GM21723 (cell line): ENCODE data around the gene FAM184B.

ENCODE experiments used
- ATAC-seq: cut with Tn5 transposase; IDR thresholded peaks from one replicate; pipeline ENCODE4 v1.9.1; 2021; ENCODE audit warnings: mild to moderate bottlenecking, moderate library complexity; ENCODE audit not compliant: unreplicated experiment

The FAM184B gene

DNA sequence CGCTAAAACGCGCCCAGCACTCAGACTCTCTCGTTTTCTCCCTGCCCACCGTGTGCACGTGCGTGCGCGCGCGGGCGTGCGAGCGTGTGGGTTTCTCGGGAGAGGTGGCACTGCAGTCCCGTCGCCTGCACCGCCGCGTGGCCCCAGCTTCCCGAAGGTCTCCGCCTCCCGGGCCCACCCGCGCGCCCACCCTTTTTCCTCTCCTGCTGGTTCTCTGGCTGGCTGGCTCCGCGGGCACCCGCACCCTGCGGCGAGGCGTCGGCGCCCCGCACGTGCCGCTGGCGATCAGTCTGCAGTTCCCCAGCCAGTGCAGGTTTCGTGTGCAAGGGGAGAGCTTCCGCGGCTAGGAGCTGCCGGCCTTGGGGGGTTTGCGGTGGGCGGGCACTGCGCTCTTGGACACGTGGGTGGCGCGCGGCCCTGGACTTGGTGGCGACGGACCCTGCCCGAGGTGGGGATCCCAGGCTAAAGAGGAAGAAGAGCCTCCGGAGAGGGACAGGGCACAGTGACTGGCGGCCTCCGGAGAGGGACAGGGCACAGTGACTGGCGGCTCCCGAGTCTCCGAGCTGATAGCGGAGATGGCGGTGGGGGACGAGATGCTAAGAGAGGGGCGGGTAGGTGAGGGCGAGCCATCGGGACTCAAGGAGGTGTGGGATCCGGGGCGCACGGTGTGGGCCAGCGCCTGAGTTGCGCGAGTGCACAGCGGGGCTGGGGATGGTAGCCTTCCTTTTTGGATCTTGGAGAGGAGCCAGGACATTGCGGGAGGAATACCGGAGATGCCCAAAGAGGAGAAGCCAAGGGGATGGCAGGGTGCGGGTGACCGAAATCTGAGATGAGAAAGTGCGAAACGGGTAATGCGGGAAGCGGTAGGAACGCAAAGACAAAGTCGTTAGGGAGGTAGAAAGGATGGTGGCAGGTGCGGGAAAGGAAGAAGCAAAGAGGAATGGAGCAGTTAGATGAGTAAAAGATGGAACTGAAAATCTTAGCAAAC, at the start of gene FAM184B:
FAM184B (minus strand) TSS at position 322 of the 988 bp plus-strand sequence. CDS start 322 bp downstream, outside the sequence.
- ATAC-seq: no peak

DNA sequence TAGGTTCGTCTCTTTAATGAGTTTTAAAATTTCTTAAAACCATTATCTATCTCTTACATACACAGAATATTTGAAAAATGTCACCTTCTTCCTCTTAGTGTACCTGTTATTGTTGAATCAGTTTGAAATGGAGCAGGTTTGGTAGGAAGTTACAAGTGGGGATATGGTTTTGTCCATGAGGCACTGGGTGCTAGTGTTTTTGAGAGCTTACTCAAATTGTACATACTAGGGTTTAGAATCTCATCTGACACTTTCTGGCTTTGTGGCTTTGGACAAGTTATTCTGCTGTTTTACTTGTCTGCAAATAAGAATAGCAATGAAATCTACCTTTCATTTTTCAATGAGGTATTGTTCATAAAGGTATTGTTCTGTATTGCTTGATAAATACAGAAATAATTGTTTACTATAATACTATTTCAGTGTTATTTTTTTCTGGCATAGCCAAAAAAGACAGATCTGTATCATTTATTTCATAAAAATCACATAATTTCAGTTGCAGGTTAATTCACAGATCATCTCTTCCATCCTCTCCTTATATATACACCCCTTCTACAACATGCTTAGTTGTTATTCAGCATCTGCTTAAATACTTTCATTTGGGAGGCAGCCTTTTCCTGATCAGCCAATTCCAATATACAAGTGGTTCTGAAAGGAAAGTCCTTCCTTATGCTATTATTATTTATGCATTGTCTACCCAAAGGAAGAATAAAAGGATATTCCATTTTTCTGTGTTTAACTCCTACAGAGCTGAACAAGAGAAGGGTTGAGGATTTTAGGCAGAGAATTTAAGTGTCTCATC, 42.6 kb upstream of the FAM184B start:
- no peak for ATAC-seq

DNA sequence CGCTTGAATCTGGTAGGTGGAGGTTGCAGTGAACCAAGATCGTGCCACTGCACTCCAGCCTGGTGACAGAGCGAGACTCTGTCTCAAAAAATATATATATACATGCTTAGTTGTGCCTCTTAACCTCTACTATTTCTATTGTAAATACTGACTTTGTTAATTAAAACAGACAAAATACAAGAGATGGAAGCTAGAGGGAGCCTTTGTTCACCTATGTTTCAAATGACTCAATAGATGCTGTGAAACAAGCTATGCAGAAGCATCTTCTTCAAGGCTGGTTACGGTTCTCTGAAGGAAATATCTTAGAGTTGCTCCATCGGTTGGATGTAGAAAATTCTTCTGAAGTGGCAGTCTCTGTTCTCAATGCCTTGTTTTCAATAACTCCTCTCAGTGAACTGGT, 35.6 kb upstream of the FAM184B start:
- ATAC-seq: peak; percentile 85

DNA sequence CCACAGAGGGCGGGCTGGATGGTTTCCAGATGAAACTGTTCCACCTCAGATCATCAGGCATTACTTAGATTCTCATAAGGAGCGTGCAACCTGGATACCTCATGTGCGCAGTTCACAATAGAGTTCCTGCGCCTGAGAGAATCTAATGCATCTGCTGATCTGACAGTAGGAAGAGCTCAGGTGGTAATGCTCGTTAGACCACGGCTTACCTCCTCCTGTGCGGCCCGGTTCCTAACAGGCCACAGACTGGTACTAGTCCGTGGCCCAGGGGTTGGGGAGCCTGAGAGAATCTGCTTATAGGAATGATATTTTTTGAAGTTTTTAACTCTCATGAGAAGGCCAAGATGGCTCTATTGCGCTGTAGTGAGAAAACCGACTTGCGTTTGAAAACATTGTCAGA, 34.7 kb upstream of the FAM184B start:
- ATAC-seq: no peak

DNA sequence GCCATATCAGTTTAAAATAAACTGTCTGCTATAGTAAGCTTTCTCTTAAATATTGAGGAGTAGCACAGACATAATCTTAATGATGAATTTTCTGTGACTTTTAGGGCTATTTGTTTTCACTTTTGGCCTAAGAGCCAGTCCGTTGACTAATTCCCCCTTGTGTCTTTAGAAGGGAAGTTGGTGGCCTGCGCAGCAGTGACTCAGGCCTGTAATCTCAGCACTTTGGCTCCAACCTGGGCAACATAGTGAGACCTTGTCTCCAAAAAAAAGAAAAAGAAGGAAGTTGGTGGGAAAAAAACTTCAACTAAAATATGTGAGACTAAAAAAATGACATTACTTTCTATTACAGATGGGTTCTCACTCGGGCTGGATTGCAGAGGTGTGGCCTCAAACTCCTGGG, 32.7 kb upstream of the FAM184B start:
- ATAC-seq: no peak

DNA sequence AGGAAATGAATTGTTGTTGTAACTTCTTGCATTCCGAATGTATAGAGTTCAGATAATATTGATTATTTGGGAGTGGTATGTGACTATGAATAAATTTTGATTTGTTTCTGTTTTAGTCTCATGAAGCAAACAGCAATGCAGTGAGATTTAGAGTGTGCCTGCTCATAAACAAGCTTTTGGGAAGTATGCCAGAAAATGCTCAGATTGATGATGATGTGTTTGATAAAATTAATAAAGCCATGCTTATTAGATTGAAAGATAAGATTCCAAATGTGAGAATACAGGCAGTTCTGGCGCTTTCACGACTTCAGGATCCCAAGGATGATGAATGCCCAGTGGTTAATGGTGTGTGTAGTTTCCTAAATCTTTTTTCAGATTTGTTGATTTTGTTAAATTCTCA, 31.4 kb upstream of the FAM184B start:
- no peak for ATAC-seq

DNA sequence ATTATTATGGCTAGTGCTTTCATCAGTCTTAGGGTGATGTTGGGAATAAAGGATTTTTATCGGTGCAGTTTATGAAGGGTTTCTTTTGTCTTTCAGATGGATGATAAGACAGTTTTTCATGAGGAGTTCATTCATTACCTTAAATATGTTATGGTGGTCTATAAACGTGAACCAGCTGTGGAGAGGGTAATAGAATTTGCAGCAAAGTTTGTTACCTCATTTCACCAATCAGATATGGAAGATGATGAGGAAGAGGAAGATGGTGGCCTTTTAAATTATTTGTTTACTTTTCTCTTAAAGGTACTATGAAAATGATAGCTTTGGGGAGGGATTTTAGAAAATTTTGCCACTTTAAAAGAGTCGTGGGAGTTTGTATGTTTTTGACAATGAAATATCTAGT, 30.7 kb upstream of the FAM184B start:
- no peak for ATAC-seq

DNA sequence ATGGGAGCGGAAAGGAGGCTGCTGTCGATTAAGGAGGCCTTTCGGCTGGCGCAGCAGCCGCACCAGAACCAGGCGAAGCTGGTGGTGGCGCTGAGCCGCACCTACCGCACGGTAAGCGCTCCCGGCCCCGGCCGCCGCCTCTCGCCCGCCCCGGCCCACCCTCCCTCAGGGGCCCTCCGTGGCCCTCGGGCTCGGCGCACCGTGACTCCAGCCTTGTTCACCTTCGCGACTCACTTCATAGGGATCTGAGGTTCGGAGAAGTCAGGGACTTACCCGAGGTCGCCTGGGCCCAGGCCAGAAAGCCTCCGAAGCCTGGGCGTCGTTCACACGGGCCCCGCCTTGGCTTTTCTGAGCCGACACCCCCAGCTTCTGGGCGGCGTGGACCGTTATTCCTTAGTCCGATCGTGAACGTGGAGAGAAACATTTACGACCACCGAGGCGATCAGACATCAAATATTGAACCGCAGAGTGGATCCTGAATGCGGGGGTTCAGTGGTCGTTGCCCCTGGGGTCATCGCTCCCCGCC, 29.7 kb upstream of the FAM184B start:
- ATAC-seq: peak; percentile 34

DNA sequence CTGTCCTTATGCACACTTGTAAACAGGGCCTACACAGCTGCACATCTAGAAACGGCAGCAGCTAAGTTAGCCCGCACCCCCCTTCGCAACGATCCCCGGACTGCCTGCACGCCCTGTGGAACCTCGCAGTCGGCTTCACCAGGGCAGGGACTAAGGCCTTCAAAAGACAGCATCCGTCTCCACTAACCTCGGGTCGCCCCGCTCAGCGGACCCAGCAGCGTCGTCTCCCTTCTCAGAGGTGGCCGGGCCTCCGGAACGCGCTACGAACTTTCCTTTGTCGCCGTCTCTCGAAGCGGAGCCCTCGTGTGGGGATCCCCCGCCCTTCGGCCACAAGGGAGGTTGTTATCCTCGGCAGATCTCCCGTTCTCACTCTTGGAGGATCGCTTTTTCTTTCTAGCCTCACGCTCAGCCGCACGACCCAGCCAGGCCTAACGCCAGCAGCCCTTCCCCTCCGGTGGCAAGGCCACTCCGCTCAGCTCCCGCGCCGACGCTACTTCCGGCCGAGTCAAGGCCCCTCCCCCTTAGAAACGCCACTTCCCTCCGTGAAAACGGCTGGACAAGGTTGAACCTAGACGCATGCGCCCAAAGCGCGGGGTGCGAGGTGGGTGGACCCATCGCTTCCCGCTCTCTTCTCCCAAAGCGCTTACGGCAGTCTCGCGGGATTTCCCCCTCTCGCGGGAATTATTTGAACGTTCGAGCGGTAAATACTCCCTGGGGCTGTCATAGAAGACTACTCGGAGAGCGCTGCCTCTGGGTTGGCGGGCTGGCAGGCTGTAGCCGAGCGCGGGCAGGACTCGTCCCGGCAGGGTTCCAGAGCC, 29.0 kb upstream of the FAM184B start, which contains the start of the genes DCAF16 and NCAPG:
DCAF16 (minus strand) TSS at position 498 of the 818 bp plus-strand sequence. CDS start 6,616 bp downstream, outside the sequence.
NCAPG (plus strand) TSS at position 720 of the 818 bp plus-strand sequence. CDS start 99 bp downstream, outside the sequence.
- peak; percentile 88 for ATAC-seq

DNA sequence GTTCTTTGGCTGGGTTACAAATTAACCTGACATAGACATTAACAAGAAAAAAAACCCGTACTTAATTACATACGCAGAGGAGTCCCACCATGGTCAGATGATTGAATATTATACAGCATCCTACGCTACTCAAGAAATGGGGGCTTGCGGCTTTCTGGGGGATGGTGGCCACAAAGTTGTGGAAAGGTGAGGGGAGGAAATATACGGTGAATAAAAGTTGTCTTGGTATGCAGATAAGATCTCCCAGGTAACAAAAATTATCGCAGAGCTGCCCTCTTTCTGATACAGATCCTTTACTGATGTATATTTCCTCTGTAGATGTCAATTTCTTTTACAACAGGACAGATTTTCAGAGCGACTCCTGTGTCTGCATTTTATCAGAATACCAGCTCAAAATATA, 28.2 kb upstream of the FAM184B start:
- ATAC-seq: no peak

DNA sequence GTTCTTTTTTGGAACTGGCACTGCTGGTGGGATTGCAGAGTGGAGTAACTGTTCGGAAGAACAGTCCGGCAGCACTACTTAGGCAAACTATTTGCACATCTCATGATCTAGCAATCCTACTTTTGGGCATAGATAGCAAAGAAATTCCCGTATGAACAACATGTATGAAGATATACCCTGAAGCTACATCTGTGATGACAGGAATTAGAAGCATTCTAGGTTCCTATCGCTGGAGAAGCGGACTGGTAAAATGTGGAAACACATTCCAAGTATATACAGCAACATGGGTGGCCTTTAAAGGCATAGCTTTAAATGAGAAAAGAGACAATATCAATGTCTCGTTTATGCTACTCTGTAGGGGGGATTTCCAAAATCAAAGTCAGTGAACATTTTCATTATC, 26.0 kb upstream of the FAM184B start:
- ATAC-seq: no peak

DNA sequence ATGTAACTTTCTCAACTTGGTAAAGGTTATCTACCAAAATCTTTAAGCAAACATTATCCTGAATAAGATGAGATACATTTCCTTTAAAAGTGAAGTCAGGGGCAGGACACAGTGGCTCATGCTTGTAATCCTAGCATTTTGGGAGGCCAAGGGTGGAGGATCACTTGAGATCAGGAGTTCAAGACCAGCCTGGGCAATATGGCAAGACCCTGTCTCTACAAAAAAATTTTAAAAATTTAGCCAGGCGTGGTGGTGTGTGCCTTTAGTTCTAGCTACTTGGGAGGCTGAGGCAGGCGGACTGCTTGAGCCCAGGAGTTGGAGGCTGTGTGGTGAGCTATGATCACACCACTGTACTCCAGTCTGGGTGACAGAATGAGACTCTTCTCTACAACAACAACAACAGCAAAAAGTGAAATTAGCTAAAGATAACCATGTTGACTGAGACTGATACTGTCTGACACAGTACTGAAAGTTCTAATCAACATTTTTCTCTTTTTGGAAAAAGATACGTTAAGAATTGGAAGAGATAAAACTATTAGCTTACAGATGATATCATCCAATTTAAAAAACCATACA, 24.2 kb upstream of the FAM184B start:
- ATAC-seq: no peak

DNA sequence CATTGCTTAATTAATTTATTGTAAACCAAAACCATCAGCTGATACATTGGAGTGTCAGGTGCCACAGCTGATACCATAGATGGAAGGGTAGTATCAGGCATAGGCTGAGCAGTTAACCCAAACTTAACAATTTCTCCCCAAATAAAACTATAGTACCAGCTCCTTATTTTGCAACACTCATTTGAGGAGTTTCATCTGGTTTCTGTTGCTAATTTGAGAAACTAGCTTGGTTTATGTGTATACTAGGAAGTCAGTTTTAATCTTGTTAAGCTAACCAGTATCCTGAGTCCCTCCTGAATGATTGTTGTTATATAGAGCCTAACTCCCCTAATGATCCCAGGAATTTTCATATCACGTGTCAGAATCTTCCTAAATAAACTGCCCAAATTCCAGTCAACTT, 16.4 kb upstream of the FAM184B start:
- no peak for ATAC-seq

DNA sequence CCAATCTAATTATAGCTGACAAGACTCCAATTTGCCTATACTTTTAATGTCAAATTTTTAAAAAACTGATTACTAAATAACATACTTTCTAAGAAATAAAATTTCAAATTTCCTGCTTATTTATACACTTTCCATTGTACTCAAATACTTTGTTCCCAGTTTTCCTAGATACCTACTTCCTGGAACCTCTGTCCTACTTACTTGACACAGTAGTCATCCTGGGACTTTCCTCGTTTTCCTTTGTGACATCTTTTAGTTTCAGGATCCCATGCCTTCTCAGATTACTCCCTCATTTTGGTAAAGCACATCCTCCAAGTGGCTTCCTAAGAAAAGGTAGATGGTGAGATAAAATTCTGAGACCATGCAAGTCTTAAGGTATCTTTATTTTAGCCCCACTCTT, 13.3 kb upstream of the FAM184B start:
- ATAC-seq: no peak

DNA sequence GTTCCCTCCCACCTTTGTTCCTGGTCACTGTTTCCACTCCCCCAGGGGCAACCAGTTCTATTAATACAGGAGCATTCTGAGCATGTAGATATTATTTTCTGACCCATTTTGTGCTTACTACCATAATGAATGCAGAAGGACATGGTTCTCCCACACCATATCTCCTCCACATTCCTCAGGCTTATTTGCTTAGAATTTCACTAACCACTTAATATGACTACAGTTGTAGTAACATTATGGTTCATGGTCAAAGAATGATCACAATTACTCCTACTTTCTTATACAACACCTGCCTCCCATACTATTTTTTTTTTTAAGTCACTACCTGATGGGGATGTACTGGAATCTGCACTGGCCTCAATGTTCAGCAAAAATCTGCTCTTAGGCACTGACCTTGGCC, 7.5 kb upstream of the FAM184B start:
- no peak for ATAC-seq

DNA sequence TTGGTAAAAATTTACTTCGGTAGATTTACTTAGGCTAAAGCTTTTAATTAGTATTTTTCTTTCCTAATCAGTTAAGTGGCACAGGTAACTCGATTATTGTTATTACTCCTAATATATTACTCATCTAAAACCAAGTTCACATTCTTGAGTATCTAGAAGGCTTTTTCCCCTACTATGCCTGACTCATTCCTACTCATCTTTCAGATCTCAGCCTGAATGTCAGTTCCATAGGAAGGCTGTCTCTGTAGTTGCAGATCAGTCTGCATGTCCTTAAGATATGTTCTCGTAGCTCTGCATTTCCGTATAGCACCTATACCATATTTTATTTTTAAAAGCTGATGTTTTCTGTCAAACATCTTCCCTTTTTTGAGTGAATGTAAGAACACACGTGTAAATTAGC, 5.9 kb upstream of the FAM184B start:
- no peak for ATAC-seq

DNA sequence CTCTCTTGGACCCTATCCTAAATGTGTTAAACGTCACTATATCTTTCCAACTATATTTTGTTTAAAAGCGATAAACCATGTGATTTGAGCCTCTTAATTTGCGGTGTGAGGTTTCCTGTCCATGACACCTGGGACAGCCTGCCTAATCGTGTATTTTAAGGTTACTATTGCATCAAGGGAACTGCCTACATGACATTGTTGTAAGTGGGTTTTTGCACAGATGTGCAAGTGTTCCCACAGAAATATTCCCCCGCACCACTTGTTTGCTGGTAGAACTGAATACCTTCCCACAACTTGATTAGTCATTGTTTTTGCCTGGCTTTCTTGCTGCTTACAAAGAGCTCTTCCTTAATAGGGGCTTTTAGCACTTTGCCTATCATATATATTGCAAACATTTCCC, 5.1 kb upstream of the FAM184B start:
- no peak for ATAC-seq

DNA sequence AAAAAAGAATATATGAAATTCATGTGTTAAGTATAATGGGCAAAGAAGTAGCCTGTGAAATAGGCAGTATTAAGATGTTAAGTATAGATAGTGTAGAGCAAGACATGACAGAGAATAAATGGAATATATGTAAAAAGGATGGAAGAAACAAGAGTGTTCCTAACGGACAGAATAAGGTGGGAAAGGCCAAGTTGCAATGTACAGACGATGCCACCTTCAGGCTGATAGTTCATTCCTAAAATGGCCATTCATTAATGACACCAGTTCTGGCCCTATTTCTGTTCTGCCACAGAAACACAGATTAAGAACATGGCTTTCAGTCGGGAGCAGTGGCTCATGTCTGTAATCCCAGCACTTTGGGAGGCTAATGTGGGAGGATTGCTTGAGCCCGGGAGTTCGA, 4.4 kb upstream of the FAM184B start:
- ATAC-seq: no peak

DNA sequence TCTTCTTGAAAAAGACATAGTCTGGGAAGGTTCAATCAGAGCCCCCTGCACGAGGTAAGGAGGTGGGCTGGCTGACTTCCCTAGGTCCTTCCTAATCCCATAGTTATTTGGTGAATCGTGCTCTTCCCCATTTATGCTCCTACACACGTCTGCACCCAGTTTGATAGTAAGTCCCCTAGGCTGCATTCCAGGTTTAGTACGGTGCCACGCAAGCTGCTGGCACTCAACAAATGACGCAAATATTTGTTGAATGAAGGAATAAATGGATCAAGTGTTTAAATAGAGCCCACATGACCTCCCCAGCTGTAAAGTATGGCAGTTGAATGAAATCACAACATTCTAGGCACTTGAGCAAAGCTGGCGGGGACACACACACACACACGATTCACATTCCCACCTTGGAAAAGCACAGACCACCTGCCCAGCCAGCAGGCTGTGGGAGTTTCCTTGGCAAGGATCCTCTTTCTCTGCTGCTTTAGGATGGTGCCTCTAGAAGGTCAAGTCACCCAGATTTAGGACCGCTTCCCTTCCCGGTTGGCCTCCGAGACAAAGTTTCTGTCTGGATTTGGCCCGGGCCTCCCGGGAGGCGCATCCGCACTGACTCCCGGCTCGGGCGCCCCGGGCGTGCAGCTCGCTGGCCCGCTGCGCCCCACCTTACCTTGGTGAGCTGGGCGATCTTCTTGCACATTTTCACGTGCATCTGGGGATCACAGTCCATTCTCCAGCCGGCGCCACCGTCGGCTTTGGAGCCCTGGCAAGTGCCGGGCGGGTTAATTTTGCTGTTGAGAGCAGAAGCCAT, 721 bp downstream of the FAM184B start:
- ATAC-seq: no peak
